ENCODE measurements around the gene PDIK1L.
A peak's percentile ranks its signal among the peaks of the same experiment; 100 is the strongest.

The PDIK1L gene

DNA sequence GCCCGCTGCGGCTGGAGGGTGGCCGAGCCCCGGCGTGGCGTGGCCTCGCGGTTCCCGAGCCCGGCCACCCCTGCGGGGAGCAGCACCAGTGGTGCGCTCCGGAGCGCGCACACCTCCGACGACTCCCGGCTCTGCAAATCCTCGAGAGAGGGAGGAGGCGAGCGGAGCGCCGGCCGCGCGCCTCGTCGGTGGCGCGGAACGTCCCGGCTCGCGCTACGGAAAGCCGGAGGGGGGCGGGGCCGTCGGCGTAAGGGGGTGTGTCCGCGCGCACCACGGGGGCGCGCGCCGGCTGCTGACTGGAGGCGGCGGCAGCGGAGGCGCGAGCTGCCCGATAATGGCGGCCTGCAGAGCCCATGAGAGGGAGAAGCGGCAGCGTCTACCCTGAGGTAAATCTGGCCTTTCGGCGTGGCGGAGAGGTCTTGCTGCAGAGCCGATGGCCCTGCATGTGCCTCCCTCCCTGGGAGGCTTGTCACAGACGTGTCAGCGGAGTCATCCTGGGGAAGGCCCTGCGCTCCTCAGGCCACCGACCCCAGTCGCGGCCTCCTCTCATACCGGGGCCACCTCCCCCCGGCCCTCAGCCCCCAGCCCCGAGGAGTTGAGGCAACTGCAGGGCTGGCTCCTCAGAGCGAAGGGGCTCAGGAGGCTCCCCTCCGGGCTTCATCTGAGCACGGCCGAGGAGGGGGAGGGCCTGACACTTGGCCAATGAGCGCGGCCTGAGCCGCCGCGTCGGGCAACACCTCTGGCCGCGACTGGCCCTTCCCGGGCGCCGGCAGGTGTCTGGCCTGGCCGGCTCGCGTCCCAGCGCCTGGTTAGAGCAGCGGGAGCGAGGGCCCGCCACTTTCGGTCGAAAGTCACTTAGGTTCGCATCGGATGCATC lies at the start of gene PDIK1L:
PDIK1L (plus strand) TSS at position 295 of the 877 bp plus-strand sequence. CDS start 2,485 bp downstream, outside the sequence.
- DNase-seq: peak; percentile 95

DNA sequence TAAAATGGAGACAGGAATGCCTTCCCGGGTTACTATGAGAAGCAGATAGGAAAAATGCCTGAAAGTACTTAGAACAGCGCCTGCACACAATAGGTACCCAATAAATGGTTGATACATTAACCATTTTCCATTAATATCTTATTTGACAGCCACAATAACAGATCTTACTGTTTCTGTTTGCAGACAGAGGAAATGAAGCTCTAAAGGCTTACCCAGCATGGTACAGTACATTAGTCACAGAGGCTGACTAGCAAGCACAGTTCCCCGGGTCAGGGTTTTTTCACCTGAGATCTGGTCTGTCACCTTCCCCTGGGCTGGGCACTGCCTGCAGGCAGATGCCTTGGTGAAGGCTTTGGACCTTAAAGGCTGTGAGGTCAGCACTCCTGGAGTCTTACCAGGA lies 47.1 kb upstream of the PDIK1L start:
- no peak for DNase-seq

DNA sequence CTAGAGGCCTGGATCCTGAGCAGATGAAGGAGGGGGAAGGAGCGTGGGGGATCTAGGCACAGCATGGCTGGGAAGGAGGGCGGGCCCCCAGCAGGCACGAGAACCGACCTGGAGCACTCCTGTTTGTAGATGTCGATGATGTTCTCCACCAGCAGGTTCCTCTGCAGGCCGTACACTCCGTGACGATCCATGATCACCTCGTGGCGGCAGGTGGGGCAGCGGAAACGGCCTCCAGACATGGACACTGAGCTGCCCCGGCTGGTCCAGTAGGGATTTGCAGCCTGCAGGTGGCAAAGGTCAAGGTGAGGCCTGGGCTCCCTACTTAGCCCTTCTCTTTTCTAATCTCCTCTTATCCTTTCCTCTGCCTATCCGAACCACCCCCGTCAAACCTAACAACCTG lies 45.5 kb upstream of the PDIK1L start:
- no peak for DNase-seq

DNA sequence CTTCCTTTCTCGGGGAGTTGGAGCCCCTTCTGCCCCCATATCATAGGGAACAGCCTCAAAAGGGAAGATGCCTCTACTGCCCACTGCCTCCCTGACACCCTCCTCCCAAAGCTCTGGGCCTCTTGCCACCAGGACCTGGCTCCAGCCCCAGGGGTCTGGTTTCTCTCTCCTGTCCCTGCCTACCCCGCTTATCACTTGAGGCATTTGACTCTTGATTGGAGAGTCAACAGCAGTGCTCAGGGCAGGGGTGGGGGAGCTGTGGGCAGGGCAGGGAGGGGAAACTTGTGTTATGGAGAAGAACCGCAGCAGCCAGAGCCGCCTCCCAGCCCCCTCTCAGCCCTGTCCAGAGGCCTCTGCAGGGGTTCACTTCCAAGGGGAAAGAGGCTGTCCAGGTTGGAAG lies 44.8 kb upstream of the PDIK1L start:
- no peak for DNase-seq

DNA sequence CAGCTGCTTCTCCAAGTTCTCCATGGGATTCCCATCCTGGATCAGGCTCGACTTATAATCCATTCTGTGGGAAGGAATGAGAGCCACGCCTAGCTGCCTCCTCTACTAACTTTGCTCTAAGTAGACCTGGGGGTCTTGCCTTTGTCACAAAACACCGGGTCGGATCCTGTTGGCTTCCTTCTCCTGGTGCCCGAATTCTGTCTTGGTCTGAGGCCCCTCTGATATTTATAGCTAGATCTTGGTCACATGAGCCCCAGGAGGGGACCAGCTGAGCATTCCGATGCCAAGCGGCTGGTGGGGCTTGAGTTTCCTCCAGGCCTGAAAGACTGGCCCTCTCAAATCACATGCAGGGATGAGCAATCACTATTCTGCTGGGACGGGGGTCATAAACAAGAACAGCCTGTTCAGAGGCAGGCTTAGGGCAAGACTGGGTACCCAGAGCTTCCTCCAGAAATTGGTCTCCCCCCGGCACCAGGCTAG lies 44.2 kb upstream of the PDIK1L start, which contains the start of gene TRIM63:
TRIM63 (minus strand) TSS at position 199 of the 480 bp plus-strand sequence; CDS start at position 63, 136 bp downstream.
- no peak for DNase-seq

DNA sequence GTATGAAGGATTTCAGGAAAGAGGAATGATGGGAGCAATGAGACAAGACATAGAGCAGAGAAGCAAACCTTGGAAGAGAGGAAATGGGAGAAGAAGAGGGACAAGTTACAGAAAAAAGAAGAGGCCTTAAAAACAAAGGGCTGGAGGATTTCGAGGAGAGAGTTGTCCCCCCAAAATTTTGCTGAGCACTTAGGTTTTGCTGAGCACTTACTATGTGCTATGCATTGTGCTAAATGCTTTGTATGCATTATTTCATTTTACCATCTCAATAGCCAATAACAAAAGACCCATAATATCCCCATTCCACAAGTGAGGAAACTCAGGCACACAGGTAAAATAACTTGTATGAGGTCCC lies 41.7 kb upstream of the PDIK1L start:
- DNase-seq: no peak

GRCh38 chr1:26070296-26070962 lies 41.2 kb upstream of the PDIK1L start:
- DNase-seq: no peak

- DNase-seq: no peak
Measured at GRCh38 chr1:26070963-26071342, 40.7 kb upstream of the PDIK1L start.

GRCh38 chr1:26072305-26072704 lies 39.3 kb upstream of the PDIK1L start:
- DNase-seq: no peak

DNA sequence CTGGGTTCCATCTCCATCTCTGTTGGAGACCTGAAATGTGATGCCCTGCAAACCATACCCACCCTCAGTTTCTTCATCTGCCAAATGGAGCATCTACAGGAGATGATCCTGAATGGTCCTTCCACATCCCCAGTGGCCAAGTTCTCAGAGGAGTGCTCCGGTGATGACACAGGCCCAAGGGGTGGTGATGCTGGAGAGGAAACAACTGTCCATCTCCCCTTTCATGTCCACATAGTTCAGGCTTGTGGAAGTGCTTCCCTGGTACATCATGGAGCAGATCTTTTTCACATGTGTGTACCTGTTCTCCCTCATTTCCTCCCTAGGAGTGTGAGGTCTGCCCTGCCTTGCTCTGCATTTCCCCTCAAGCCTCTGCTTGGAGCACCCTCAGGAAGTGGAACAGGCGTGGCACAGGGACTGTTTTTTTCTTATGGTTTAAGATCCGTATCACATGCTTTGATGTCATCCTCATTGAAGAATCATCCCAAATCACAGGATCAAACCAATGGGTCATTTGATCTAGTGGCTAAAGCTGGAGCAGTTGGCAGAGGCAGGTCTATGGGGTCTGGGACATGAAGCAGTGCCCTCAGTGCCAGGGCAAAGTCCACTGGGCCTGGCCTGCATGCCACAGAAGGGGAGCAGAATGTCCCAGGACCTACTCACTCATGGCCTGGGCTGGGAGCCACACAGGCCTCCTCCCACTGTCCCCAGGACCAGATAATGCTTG lies 36.0 kb upstream of the PDIK1L start:
- DNase-seq: no peak

GRCh38 chr1:26077524-26077923 lies 34.1 kb upstream of the PDIK1L start:
- DNase-seq: no peak

DNA sequence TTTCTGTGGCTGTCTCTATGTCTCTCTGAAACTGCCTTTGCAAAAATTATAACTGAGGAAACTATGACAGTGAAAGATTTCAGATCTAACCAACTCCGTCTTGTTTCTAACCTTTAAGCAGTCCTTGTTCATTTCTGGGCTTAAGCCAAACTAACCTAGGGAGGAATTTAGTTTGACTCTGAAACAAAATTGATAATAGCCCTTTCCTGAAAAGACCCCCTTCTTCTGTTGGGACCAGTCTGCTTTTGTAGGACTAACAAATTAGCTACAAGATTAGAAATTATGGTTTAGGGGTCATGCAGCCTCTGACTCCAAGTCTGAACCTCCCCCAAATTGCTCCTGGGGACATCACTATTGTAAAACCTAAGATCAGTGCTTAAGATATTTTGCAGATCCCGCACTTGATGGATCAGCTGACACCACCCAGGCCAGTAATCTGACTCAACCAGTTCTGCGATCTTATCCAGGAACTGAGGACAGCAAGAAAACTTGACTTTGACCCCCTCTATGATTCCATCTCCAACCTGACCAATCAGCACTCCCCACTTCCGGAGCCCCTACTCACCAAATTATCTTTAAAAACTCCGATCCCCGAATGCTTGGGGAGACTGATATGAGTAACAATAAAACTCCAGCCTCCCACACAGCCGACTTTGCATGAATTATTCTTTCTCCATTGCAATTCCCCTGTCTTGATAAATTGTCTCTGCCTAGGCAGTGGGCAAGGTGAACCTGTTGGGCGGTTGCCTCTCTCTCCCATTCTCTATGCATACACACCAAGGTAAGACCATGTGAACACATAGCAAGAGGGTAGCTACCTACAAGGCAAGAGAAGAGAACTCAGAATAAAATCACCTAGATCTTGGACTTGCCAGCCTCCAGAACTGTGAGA lies 33.1 kb upstream of the PDIK1L start:
- DNase-seq: no peak

DNA sequence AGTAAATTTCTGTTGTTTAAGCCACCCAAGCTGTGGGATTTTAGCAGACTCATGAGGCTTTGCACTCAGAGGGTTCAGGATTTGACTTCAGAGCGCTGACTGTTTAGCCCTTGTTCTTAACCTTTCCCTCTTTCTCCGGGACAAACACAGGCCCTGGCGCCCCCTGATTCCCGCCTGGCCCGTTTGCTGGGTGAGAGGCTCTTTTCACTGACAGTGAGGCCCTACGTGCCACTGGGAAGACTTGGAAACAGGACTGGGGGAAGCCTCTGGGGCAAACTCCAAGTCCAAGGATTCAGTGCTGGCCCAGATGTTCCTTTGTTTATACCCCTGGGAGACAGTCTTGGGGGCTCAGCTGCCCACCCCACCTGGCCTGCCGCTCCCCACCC lies 32.5 kb upstream of the PDIK1L start:
- no peak for DNase-seq

DNA sequence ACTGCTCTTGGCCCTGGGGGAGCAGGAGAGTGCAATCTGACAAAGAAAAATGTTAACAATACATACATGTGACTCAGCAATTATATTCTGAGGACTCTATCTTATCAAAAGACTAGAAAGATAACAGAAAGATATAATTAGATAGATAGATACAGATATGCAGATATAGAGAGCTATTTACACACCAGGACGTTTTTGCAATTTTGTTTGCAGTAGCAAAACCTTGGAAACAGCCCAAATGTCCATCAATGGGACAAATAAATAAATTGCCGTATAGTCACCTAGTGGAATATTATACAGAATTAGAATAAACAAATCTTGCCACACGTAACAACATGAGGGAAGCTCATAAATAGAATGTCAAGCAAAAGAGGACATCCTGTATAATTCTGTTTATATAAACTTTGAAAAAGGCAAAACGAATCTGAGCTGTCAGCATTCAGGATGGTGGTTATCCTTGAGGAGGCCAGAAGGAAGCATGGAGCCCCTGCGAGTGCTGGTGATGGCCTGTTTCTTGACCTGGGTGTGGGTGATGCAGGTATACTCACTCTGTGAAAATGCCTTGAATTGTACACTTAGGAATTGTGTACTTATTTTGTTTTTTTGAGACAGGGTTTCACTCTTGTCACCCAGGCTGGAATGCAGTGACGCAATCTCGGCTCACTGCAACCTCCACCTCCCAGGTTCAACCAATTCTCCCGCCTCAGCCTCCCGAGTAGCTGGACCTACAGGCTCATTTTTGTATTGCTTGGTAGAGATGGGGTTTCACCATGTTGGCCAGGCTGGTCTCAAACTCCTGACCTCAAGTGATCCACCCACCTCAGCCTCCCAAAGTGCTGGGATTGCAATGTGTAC lies 31.4 kb upstream of the PDIK1L start:
- no peak for DNase-seq

DNA sequence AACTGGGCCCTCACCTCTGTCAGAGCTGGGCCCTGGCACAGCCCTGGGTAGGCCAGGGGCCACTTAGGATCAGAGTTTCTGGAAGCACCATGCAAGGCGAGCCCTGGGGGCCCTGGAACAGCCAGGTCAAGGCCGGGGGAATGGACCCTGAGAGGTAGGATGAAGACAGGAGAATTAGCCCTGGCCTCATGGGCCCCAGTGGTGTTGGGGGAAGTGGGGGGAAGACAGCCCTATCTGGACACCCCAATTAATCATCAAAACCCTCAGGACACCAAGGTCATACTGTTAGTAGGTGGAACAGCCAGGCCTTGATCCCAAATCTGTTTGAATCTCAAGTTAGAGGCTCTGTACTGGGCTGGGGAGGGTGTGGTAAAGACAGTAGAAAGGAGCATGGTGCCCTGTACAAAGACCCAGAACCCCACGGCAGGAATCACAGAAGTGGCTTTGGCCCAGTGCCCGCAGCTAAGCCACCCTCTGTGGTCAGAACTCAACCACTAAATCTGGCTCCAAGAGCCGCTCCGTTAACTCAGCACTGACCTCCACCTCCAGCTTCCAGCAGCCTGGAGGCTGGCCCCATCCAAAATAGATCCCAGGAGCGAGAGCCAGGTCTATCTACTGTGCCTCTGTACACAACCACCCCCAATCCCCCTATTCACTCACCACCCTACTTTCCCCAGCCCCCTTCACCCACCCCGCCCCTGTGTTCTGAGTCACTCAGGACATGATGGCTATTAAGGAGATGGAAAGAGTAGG lies 30.2 kb upstream of the PDIK1L start:
- DNase-seq: no peak

- no peak for DNase-seq
Measured at GRCh38 chr1:26082020-26082350, 29.6 kb upstream of the PDIK1L start.

- no peak for DNase-seq
Measured at GRCh38 chr1:26083208-26083607, 28.4 kb upstream of the PDIK1L start.

- no peak for DNase-seq
Measured at GRCh38 chr1:26084091-26084561, 27.5 kb upstream of the PDIK1L start.

DNA sequence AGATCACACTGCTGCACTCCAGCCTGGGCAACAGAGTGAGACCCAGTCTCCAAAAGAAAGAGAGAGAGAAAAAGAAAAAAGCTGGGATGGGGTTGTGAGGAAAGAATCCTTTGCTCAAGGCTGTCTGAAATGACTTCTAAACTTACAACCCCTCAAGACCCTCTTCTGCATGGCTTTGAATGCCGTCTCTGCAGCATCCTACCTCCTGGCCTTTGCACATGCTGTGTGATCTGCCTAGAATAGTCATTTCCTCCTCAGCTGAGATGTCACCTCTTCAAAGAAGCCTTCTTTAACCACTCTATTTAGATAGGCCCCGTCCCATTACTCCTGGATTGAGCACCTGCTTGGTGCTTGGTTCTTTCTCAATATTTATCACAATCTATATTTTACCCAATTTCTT lies 26.8 kb upstream of the PDIK1L start:
- no peak for DNase-seq

DNA sequence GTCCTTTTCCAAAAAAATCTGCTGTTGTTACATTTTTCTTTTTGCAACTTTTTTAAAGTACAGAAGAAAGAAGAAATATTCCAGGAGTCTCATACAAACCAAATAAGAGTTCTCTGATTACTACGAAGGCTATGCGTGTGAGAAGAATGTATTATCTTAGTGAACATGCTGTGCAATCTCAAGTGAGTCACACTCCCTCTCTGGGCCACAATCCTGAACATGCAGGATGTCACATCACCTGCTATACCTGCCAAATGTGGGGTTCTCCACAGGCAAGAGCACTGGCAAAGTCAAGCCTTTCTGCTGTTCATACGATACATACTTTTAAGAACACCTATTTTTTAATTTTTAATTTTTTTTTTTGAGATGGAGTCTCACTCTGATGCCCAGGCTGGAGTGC lies 22.5 kb upstream of the PDIK1L start:
- no peak for DNase-seq

DNA sequence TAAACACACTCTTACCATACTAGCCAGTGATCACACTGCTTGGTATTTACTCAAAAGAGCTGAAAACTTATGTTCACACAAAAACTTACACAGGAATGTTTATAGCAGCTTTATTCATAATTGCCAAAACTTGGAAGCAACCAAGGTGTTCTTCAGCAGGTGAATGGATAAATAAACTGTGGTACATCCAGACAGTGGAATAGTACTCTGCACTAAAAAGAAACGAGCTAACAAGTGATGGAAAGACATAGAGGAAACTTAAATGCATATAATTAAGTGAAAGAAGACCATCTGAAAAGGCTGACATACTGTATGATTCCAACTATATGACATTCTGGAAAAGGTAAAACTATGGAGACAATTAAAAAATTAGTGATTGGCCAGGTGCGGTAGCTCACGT lies 20.7 kb upstream of the PDIK1L start:
- DNase-seq: no peak
